LNCaP clone FGC (cell line): ENCODE data around the gene TMEM144.
"Not testable (repeated sequence)": the region's sequence is repeated elsewhere in the genome, so short reads cannot be mapped to it uniquely, and the experiment has no call there.

ENCODE experiments used
- DNase-seq: peaks from one replicate; pipeline ENCODE4 v3.0.0-alpha.2; 2011; ENCODE audit warnings: low read depth
- H3K4me3 ChIP-seq: 2 replicates; pipeline ENCODE4 v1.5.1; 2011; ENCODE audit warnings: mild to moderate bottlenecking, low read depth, low read length, control low read depth
- CTCF ChIP-seq: IDR thresholded peaks from 2 replicates; pipeline ENCODE4 v1.5.1; 2012; ENCODE audit warnings: mild to moderate bottlenecking; ENCODE audit not compliant: control insufficient read depth, insufficient read depth; ENCODE audit errors: extremely low read depth

The TMEM144 gene

DNA sequence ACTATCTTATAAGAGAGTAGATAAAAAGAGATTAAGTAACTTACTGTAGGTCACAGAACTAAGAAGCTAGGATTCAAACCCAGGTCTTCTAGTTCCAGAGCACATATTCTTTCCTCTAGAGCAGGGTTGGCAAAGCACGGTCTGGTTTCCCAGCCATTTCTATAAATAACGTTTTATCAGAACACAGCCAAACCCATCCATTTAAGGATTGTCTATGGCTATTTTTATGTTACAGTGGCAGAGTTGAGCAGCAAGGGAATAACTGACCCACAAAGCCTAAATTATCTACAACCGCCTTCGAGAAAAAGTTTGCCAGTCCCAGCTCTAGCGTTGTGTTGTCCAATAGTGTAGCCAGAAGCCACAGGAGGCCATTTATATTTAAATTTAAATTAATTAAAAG is 7.5 kb downstream of the TMEM144 start:
- DNase-seq: no peak
- TF ChIP-seq CTCF: no peak
- no peak overlapping the region for H3K4me3 ChIP-seq

- no peak overlapping the region for H3K4me3 ChIP-seq
- DNase-seq: no peak
- TF ChIP-seq CTCF: no peak
Observed at GRCh38 chr4:158219623-158220022, 9.3 kb downstream of the TMEM144 start.

- not testable (repeated sequence) for DNase-seq, H3K4me3 ChIP-seq
Observed at GRCh38 chr4:158224318-158224717, 14.0 kb downstream of the TMEM144 start.

DNA sequence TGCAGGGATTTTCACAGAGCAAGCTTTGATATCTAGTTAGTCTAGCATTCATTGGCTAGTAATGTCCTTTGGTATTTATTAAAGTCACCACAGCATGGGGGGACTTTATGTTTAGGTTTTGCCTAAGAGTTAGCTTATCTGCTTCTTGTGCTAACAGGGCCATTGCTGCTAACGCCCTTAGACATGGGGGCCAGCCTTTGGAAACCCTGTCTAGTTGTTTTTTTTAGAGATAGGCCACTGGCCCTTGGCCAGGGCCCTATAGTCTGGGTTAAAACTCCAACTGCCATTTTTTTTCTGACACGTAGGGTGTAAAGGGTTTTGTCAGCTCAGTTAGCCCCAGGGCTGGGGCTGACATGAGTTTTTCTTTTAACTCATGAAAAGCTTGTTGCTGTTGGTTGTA is 14.7 kb downstream of the TMEM144 start:
- DNase-seq, H3K4me3 ChIP-seq: not testable (repeated sequence)

- DNase-seq, H3K4me3 ChIP-seq: not testable (repeated sequence)
Observed at GRCh38 chr4:158227880-158228279, 17.6 kb downstream of the TMEM144 start.

- not testable (repeated sequence) for DNase-seq, H3K4me3 ChIP-seq
Observed at GRCh38 chr4:158228399-158228798, 18.1 kb downstream of the TMEM144 start.

DNA sequence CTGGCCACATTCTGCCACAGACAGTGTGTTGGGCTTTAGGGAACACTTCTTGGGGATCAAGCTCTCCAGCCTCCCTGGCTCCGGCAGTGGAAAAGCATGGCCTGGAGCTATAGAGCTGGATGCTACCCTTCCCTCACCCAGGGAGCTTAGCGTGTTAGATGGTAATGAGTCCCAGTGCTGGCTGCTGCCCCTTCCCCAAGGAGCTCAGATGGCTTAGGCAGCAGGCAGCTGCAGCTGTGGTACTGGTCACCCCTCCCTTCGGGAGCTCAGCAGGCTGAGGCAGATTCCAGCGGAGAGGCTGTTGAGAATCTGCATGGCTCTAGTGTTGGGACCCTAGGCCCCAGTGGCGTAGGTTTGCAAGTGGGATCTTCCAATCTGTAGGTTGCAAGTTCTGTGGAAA is 19.5 kb downstream of the TMEM144 start:
- H3K4me3 ChIP-seq: no peak overlapping the region
- TF ChIP-seq CTCF: no peak
- DNase-seq: no peak

DNA sequence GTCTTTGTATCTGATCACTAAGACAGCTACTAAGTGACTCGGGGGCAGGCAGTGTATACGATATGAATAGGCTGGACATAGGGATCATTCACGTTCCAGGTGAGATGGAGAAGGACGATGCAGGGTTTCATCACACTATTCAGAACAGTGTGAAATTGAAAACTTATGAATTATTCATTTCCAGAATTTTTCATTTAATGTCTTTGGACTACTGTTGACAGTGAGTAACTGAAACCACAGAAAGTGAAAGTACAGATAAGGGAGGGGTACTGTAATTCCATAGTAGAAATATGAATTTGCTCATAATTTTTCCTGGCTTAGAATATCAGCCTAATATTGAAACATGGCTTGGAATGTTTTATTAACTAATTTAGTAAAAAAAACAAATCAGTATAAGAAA is 24.4 kb downstream of the TMEM144 start:
- no peak for DNase-seq
- TF ChIP-seq CTCF: no peak
- no peak overlapping the region for H3K4me3 ChIP-seq

DNA sequence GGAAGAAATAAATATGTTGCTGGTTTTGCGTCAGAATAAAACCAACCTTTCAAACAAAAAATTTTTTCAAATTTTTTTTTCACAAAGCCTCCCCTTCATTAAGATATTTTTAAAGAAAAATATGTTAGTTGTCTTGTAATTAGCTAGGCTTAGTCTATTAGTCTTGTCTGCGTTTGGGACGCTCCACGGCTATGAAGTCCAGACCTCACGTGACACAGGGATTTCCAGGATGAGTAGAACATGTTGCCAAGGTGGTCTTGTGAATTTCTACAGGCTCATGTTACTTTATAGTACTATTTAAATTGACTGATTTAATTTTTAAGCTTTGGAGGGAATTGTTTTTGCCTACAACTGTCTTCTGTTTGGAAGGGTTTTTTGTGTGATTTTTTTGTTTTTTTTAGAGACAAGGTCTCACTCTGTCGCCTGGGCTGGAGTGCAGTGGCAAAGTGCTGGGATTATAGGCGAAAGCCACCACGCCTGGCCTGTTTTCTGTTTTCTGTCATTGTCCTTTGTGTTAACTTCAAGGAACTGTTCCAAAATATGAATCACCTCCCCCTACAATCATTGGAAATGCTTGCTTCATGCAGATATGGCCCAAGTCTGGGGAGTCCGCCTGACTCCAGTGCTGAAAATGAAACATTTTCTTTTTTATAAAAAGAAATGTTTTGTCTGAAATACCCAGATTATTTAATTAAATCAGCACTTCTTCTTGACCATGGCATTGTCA is 26.2 kb downstream of the TMEM144 start:
- no peak for TF ChIP-seq CTCF

More for the DNA sequence above, 26.2 kb downstream of the TMEM144 start:
- H3K4me3 ChIP-seq: no peak overlapping the region
- no peak for DNase-seq
